Right forelimb (tissue), 1 donor: ENCODE measurements around the gene ZNF200.
"Not testable (repeated sequence)": the region's sequence is repeated elsewhere in the genome, so short reads cannot be mapped to it uniquely, and the experiment has no call there.

Experiments used
- DNase-seq: peaks from one replicate; pipeline ENCODE4 v3.0.0-alpha.2; 2018

The ZNF200 gene

GRCh38 chr16:3234857-3235561 lies at the start of gene ZNF200:
TSS of gene ZNF200 (minus strand) at chr16:3235158. CDS start at chr16:3233755, 1,403 bp downstream.
- peak; percentile 97 for DNase-seq

GRCh38 chr16:3283543-3284447 lies 48.8 kb upstream of the ZNF200 start:
- no peak for DNase-seq

- peak; percentile 97 for DNase-seq
Observed at GRCh38 chr16:3282730-3283542, 48.0 kb upstream of the ZNF200 start, which contains the start of gene ZNF263. TSS of gene ZNF263 (plus strand) at chr16:3283491. CDS start at chr16:3283819, 328 bp downstream.

GRCh38 chr16:3282103-3282729 lies 47.3 kb upstream of the ZNF200 start:
- no peak for DNase-seq

GRCh38 chr16:3281222-3281820 lies 46.4 kb upstream of the ZNF200 start:
- no peak for DNase-seq

- no peak for DNase-seq
Observed at GRCh38 chr16:3276679-3277078, 41.7 kb upstream of the ZNF200 start.

- no peak for DNase-seq
Observed at GRCh38 chr16:3274947-3275346, 40.0 kb upstream of the ZNF200 start.

GRCh38 chr16:3274490-3274889 lies 39.5 kb upstream of the ZNF200 start:
- DNase-seq = no peak

- DNase-seq = not testable (repeated sequence)
Observed at GRCh38 chr16:3271281-3271680, 36.3 kb upstream of the ZNF200 start.

GRCh38 chr16:3270718-3271117 lies 35.8 kb upstream of the ZNF200 start:
- DNase-seq = not testable (repeated sequence)

GRCh38 chr16:3268294-3268693 lies 33.3 kb upstream of the ZNF200 start:
- DNase-seq = peak; percentile 12

- DNase-seq = peak; percentile 55
Observed at GRCh38 chr16:3266873-3267537, 32.0 kb upstream of the ZNF200 start.

- peak; percentile 99 for DNase-seq
Observed at GRCh38 chr16:3264137-3265036, 29.4 kb upstream of the ZNF200 start.

- no peak for DNase-seq
Observed at GRCh38 chr16:3262517-3262916, 27.6 kb upstream of the ZNF200 start.

- no peak for DNase-seq
Observed at GRCh38 chr16:3259836-3260235, 24.9 kb upstream of the ZNF200 start.

GRCh38 chr16:3256866-3257465 lies 22.0 kb upstream of the ZNF200 start:
- DNase-seq = no peak

- DNase-seq = no peak
Observed at GRCh38 chr16:3256146-3256865, 21.3 kb upstream of the ZNF200 start, which contains the start of gene MEFV. TSS of gene MEFV (minus strand) at chr16:3256633. CDS start at chr16:3256587, 46 bp downstream.

- DNase-seq = peak; percentile 10
Observed at GRCh38 chr16:3254309-3254708, 19.4 kb upstream of the ZNF200 start.

- DNase-seq = no peak
Observed at GRCh38 chr16:3252967-3253366, 18.0 kb upstream of the ZNF200 start.
